Stimulated activated CD4-positive, alpha-beta T cell treated with anti-CD3 and anti-CD28 coated beads, Interleukin-1b, Interleukin-23, amount 100 ng/mL, for 48 hours (primary cell): ENCODE measurements around the gene GREM1.

Experiments
- DNase-seq: peaks from one replicate; pipeline ENCODE4 v3.0.0-alpha.2; 2020

GREM1 gene

DNA sequence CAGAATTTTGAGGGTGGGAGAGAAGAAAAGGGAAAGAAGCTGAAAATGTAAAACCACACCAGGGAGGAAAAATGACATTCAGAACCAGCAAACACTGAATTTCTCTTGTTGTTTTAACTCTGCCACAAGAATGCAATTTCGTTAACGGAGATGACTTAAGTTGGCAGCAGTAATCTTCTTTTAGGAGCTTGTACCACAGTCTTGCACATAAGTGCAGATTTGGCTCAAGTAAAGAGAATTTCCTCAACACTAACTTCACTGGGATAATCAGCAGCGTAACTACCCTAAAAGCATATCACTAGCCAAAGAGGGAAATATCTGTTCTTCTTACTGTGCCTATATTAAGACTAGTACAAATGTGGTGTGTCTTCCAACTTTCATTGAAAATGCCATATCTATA lies 15.5 kb downstream of the GREM1 start:
- DNase-seq: no peak

DNA sequence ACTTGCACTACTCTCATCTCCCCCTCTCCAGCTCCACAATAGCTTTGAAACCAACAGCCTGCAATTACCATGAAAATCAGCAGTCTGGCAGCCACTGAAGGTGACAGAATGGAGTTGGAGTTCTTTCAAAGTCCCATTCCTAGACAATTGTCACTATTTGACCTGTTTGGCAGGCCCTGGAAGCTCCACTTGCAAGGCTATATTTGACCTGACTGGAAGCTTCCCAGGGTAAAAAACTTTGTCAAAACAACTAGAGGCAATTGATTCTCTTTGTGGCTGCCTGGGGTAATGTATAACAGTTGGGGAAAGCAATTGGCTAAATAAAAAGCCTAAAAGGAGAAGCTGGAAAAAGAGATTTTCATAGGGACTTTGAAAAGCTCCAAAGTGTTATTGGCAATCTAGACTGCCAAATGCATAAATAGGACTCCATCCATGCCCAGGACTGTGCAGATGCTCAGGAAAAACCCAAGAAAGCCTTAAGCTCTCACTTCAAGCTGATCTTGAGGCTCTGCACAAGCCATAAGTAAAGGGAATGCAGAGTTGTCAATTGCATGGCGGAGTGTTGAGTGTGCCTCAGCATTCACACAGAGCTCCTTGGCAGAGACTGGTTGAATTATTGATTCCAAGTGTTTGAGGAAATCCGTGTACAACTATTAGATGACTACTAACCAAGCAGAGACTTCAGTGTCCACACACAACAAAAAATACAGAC lies 18.3 kb downstream of the GREM1 start:
- no peak for DNase-seq

GRCh38 chr15:32736701-32737061 lies 18.9 kb downstream of the GREM1 start:
- DNase-seq: no peak

DNA sequence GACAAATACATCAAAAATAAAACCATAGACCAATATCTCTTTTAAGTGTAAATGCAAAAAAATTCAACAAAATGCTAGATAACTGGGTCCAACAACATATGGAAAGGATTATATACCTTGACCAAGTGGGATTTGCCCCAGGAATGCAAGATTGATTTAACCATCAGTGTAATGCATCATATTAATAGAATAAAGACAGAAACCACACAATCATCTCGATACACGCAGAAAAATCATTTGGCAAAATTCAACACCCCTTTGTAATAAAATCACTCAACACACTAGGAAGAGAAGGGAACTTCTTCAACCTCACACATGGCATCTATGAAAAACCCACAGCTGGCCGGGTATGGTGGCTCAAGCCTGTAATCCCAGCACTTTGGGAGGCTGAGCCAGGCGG lies 19.5 kb downstream of the GREM1 start:
- DNase-seq: no peak

DNA sequence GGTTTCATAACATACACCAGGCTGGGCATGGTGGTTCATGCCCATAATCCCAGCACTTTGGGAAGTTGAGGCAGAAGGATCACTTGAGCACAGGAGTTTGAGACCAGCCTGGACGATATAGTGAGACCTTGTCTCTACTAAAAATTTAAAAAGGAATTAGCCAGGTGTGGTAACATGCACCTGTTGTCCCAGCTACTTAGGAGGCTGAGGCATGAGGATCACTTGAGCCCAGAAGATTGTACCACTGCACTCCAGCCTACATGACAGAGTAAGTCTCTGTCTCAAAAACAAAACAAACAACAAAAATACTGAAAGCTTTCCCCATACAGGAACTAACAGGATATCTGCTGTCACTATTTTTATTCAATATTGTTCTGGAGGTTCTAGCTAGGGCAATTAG lies 20.9 kb downstream of the GREM1 start:
- DNase-seq: no peak

DNA sequence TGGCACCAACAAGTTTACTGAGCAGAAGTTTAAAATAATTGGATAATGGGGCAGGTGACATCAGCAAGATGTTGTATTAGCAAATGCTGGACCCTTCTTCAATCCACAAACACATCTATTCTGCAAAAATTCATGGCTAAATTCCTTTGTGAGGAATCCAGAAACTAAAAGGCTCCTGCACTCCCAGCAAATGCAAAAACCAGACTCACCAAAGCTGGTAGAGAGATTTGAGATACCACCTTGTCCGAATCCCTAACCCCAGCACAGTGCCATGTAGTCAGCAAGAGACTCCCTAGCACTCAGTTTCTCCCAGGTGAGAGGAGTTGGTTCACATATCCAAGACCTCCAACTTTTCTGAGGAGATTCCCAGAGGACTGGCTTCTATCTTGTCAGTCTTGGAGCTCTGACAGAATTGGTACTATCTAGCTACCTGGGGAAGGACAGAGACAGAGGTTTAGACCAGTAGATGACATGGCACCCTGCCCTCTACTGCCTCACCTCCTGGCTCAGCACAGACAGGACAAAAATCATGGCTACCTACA lies 21.8 kb downstream of the GREM1 start:
- no peak for DNase-seq

DNA sequence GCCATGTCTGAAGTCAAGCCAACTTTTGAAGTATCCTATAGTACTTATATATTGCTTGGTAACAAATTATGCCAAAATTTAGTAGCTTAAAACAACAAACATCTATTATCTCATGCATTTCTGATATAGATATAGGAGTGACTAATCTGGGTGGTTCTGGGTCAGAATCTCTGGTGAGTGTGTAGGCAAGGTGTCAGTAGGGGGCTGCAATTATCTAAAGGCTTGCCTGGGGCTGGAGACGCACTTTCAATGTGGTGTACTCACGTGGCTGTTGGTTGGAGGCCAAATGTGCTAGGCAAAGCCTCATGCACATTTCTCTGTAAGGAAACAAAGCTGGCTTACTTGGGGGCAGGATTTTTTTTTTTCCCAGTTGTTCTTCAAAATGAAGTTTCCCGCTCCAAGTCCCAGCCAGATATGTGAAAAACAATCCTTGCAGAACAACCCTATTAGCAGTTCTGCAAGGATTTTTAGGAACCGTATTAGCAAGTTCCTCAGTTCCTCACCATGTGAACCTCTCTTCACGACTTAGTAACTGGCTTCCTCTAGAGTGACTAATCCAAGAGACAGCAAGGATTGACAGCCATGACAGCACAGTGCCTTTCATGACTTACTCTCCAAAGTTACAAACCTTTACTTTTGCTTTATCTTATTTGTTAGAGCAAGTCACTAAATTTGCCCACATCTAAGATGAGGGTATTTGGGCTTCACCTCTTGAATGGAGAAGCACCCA lies 25.8 kb downstream of the GREM1 start:
- DNase-seq: no peak

GRCh38 chr15:32746116-32746857 lies 28.5 kb downstream of the GREM1 start:
- no peak for DNase-seq

- no peak for DNase-seq
Measured at GRCh38 chr15:32747921-32748342, 30.1 kb downstream of the GREM1 start.

DNA sequence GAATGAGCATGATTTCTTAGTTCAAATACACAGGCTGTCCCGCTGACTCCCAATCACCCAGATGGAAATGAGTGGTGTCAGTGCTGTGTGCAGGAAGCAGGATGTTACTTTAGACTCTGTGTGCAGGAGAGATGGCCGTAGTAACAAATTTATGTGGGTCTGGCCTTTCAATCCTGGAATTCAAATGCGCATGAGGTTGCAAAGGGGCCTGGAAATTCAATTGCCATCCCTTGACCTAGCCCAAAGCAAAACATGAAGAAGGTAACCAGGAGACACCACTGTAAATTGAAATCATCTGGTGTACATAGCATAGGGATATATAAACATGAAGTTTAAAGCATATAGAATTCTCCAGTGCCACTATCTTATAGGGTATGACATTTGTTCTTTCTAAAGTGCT lies 33.2 kb downstream of the GREM1 start:
- DNase-seq: no peak

DNA sequence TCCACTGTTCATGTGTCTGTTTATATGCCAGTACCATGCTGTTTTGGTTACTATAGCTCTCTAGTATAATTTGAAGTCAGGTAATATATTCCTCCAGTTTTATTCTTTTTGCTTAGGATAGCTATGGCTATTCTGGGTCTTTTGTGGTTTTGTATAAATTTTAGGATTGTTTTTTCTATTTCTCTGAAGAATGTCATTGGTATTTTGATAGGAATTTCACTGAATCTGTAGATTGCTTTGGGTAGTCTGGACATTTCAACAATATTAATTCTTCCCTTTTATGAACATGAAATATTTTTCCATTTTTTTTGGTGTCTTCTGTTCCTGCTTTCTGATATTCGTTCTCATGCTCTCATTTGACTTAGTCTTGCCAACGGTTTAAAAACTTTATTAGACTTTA lies 39.6 kb downstream of the GREM1 start:
- DNase-seq: no peak

DNA sequence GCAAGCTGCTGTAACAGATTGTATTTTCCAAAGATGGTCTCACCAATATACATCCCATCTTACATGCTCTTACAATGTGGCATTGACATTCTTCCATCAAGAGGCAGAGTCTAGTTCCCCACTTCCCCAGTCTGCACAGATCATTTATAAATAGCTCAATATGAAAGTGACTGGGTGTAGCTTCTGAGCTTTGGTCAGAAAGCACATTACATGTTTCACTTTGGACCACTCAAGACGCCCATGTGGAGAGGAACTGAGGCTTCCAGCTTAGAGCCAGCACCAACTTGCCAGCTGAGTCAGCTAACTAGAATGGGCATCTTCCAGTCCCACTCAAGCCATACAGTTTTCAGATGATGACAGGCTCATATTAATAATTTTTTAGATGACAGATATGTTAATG lies 45.5 kb downstream of the GREM1 start:
- DNase-seq: no peak

DNA sequence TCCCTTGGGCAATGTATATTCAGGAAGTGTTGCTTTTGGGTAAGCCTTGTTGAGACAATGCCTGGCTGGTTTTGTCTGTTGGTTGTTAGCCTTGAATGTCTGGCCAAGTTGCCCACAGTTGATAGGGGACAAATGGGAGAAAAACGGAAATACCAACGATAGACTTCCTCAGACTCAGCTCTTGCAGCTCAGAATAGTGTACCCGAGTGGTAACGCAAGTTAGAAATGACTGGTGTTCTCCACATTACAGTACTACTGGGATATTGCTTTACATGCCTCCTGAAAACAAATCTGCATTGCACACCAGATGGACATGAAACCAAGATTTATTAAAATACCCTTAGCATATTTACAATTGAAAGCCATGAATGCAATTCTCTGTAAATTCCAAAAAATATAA lies 47.4 kb downstream of the GREM1 start:
- no peak for DNase-seq

- no peak for DNase-seq
Measured at GRCh38 chr15:32766101-32766500, 48.3 kb downstream of the GREM1 start.

DNA sequence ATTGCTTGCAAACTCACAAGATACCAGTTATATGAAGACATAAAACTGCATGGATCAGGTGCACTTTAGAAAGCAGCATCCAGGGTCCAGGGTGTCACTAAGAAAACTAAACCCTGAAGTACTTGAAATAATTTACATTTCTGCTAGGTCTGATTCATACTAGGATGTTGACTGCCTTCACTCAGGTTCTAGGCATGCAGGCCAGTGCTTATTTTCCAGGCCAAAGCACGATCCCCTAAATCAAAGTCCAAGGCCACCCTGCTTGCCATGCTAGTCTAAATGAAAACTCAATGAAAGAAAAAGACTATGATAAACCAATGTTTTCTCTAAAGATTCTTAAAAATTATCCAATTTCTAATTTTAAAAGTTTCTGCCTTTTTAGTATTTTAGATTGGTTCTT lies 49.4 kb downstream of the GREM1 start:
- DNase-seq: no peak

- no peak for DNase-seq
Measured at GRCh38 chr15:32774022-32774421, 56.2 kb downstream of the GREM1 start.

DNA sequence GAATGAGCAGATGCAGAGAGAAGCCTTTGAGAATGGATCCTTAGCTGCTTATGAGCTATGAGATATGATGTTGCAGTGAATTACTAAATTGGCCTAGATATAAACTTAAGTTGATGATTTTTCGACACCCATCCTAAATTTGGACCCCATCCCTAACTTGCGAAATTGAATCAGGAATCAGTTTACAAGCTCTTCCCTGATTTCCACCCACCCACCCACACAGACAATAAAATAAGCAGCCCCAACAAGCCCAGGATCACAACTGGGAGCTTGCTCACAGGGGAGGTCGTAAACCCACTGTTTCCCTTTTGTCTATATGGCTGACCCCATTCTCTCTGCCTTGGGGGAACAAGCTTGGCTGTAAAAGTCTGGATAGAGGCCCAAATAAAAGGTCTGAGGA lies 57.3 kb downstream of the GREM1 start:
- no peak for DNase-seq

DNA sequence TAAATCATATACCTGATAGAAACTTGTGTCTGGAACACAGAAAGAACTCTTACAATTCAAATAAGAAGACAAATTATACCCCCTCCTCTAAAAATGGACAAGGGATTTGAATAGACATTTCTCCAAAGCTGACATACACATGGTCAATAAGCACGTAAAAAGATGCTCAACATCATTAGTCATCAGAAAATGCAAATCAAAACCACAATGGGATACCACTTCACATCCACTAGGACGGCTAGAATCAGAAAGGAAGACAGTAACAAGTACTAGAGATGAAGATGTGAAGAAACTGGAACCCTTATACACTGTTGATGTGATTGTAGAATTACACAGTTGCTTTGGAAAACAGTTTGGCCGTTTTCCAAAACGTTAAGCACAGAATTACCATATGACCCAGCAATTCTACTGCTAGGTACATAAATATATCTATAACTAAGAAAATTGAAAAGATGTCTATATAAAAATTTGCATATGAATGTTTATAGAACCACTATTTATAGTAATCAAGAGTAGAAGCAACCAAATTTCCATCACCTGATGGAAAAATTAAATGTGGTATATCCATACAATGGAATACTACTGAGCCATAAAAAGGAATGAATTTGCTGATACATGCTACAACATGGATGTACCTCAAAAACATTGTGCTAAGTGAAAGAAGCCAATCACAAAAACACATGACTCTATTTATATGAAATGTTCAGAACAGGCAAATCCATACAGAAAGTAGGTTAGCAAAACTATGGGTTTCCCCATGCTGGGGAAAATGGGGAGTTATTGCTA lies 60.8 kb downstream of the GREM1 start:
- DNase-seq: no peak

- DNase-seq: no peak
Measured at GRCh38 chr15:32781781-32782180, 64.0 kb downstream of the GREM1 start.

- no peak for DNase-seq
Measured at GRCh38 chr15:32784581-32784980, 66.8 kb downstream of the GREM1 start.

DNA sequence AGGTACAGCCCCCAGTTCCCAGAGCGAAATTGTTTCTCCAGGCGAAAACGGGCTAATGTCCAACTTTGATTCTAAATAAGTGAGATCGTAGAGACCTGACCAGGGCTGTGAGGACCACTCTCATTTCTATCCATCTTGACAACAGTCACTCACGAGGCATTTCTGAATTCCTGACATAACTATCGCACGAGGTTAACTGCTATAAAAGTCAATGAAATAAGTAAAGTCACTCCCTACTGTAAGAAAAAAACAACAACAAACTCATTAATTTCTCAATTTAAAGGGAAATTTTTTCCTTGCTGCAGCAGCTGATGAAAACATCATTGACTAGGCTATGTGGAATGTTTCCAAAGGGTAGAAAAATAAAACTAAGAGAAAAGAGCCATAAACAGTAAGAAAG lies 69.1 kb downstream of the GREM1 start:
- no peak for DNase-seq

DNA sequence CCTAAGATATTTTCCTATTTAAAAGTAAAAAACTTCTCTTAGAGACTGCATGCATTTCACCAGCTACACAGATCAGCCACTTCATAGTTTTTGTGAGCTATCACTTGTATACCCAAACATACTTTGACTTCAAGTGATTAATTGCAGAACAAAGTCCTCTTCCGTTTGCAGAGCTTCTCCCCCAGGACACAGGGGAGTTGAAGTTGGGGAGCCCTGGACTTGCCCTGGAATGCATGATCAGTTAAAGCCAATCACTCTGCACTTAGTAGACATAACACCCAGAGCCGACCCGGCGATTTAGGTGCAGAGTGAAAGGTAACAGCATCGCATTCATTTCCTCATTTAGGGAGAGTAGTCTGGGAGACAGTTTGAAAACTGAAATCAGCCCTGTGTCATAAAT lies 70.1 kb downstream of the GREM1 start:
- DNase-seq: no peak
